GM12878 (cell line): Measurements from ENCODE around the gene FKBP2.

Experiments
- NFXL1 ChIP-seq: fragments of 450-650 bp; IDR thresholded peaks from 2 replicates; pipeline ENCODE4 v1.6.1; 2017; ENCODE audit warnings: antibody characterized with exemption, mild to moderate bottlenecking, borderline replicate concordance
- POLR2A ChIP-seq: IDR thresholded peaks from 2 replicates; pipeline ENCODE4 v1.6.1; 2011; ENCODE audit warnings: low read depth, mild to moderate bottlenecking, low read length
- YBX1 ChIP-seq: fragments of 450-650 bp; IDR thresholded peaks from 2 replicates; pipeline ENCODE4 v1.6.1; 2016; ENCODE audit warnings: antibody characterized with exemption
- TF ChIP-seq, protein P1 (sequence below), 3 experiments: IDR thresholded peaks in 2 of 3; conservative IDR thresholded peaks in 1 of 3; 2 replicates each; pipeline ENCODE4 v1.5.1; 2011; ENCODE audit warnings: low read depth in 3 of 3, low read length in 3 of 3, mild to moderate bottlenecking in 3 of 3, control low read depth in 2 of 3, moderate library complexity in 2 of 3, inconsistent platforms in 1 of 3, mixed read lengths in 1 of 3; ENCODE audit not compliant: control insufficient read depth in 2 of 3, insufficient read depth in 1 of 3; ENCODE audit errors: extremely low read depth in 1 of 3
- TF ChIP-seq, protein P2 (sequence below): fragments of 450-650 bp; IDR thresholded peaks from 2 replicates; pipeline ENCODE4 v1.6.1; 2018; ENCODE audit warnings: mild to moderate bottlenecking, low read depth, moderate library complexity; ENCODE audit not compliant: partially characterized antibody
- TF ChIP-seq, protein P3 (sequence below): IDR thresholded peaks from 2 replicates; pipeline ENCODE4 v1.6.1; 2012; ENCODE audit warnings: mild to moderate bottlenecking, low read depth, low read length

DNA sequence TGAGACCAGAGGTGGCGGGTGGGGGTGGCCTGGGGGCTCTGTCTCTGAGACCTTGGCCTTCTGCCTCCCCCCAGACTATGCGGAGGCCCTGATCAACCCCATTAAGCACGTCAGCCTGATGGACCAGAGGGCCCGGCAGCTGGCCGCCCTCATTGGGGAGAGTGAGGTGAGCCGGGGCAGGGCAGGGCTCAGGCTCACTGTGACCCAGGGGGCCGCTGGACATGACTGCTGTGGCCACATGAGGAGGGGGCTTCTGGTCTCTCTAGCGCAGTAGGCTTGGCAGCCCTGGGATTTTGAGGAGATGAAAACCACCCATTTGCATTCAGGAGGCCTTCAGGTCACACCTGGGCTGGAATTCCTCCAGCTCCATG lies 23.0 kb downstream of the FKBP2 start:
- TF ChIP-seq, protein P1, sequence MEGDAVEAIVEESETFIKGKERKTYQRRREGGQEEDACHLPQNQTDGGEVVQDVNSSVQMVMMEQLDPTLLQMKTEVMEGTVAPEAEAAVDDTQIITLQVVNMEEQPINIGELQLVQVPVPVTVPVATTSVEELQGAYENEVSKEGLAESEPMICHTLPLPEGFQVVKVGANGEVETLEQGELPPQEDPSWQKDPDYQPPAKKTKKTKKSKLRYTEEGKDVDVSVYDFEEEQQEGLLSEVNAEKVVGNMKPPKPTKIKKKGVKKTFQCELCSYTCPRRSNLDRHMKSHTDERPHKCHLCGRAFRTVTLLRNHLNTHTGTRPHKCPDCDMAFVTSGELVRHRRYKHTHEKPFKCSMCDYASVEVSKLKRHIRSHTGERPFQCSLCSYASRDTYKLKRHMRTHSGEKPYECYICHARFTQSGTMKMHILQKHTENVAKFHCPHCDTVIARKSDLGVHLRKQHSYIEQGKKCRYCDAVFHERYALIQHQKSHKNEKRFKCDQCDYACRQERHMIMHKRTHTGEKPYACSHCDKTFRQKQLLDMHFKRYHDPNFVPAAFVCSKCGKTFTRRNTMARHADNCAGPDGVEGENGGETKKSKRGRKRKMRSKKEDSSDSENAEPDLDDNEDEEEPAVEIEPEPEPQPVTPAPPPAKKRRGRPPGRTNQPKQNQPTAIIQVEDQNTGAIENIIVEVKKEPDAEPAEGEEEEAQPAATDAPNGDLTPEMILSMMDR (IDR thresholded peaks at IDR 0.05 in 2 of 3, conservative IDR thresholded peaks at IDR 0.05 in 1 of 3; ENCODE audit: control insufficient read depth in 2 of 3, extremely low read depth in 1 of 3, insufficient read depth in 1 of 3, low read depth in 3 of 3, low read length in 3 of 3): no peak
- TF ChIP-seq, protein P2, sequence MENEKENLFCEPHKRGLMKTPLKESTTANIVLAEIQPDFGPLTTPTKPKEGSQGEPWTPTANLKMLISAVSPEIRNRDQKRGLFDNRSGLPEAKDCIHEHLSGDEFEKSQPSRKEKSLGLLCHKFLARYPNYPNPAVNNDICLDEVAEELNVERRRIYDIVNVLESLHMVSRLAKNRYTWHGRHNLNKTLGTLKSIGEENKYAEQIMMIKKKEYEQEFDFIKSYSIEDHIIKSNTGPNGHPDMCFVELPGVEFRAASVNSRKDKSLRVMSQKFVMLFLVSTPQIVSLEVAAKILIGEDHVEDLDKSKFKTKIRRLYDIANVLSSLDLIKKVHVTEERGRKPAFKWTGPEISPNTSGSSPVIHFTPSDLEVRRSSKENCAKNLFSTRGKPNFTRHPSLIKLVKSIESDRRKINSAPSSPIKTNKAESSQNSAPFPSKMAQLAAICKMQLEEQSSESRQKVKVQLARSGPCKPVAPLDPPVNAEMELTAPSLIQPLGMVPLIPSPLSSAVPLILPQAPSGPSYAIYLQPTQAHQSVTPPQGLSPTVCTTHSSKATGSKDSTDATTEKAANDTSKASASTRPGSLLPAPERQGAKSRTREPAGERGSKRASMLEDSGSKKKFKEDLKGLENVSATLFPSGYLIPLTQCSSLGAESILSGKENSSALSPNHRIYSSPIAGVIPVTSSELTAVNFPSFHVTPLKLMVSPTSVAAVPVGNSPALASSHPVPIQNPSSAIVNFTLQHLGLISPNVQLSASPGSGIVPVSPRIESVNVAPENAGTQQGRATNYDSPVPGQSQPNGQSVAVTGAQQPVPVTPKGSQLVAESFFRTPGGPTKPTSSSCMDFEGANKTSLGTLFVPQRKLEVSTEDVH: no peak
- TF ChIP-seq NFXL1 (no peak), POLR2A (no peak), YBX1 (no peak)
- TF ChIP-seq, protein P3, sequence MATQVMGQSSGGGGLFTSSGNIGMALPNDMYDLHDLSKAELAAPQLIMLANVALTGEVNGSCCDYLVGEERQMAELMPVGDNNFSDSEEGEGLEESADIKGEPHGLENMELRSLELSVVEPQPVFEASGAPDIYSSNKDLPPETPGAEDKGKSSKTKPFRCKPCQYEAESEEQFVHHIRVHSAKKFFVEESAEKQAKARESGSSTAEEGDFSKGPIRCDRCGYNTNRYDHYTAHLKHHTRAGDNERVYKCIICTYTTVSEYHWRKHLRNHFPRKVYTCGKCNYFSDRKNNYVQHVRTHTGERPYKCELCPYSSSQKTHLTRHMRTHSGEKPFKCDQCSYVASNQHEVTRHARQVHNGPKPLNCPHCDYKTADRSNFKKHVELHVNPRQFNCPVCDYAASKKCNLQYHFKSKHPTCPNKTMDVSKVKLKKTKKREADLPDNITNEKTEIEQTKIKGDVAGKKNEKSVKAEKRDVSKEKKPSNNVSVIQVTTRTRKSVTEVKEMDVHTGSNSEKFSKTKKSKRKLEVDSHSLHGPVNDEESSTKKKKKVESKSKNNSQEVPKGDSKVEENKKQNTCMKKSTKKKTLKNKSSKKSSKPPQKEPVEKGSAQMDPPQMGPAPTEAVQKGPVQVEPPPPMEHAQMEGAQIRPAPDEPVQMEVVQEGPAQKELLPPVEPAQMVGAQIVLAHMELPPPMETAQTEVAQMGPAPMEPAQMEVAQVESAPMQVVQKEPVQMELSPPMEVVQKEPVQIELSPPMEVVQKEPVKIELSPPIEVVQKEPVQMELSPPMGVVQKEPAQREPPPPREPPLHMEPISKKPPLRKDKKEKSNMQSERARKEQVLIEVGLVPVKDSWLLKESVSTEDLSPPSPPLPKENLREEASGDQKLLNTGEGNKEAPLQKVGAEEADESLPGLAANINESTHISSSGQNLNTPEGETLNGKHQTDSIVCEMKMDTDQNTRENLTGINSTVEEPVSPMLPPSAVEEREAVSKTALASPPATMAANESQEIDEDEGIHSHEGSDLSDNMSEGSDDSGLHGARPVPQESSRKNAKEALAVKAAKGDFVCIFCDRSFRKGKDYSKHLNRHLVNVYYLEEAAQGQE: no peak
